Activated naive CD8-positive, alpha-beta T cell treated with anti-CD3 and anti-CD28 coated beads, Interleukin-2, amount 50 U/mL, for 24 hours (primary cell): ENCODE measurements around the gene EGFR.

ENCODE experiments used
- ATAC-seq: fragments of 150-1000 bp; cut with Tn5 transposase; one replicate; pipeline ENCODE4 v1.10.0; 2021
- DNase-seq: peaks from one replicate; pipeline ENCODE4 v3.0.0; 2021
- H3K27ac Mint-ChIP-seq: one replicate; pipeline ENCODE4 v1.8.0; 2021; ENCODE audit warnings: mild to moderate bottlenecking, mixed read lengths
- H3K27me3 Mint-ChIP-seq: one replicate; pipeline ENCODE4 v1.8.0; 2021; ENCODE audit warnings: mixed read lengths
- H3K36me3 Mint-ChIP-seq: one replicate; pipeline ENCODE4 v1.8.0; 2021; ENCODE audit warnings: low read depth, mixed read lengths
- H3K4me1 Mint-ChIP-seq: one replicate; pipeline ENCODE4 v1.8.0; 2021; ENCODE audit warnings: mixed read lengths
- H3K4me3 Mint-ChIP-seq: one replicate; pipeline ENCODE4 v1.8.0; 2021; ENCODE audit warnings: mild to moderate bottlenecking, moderate library complexity, mixed read lengths
- H3K9me3 Mint-ChIP-seq: one replicate; pipeline ENCODE4 v1.8.0; 2021; ENCODE audit warnings: mixed read lengths

The EGFR gene

DNA sequence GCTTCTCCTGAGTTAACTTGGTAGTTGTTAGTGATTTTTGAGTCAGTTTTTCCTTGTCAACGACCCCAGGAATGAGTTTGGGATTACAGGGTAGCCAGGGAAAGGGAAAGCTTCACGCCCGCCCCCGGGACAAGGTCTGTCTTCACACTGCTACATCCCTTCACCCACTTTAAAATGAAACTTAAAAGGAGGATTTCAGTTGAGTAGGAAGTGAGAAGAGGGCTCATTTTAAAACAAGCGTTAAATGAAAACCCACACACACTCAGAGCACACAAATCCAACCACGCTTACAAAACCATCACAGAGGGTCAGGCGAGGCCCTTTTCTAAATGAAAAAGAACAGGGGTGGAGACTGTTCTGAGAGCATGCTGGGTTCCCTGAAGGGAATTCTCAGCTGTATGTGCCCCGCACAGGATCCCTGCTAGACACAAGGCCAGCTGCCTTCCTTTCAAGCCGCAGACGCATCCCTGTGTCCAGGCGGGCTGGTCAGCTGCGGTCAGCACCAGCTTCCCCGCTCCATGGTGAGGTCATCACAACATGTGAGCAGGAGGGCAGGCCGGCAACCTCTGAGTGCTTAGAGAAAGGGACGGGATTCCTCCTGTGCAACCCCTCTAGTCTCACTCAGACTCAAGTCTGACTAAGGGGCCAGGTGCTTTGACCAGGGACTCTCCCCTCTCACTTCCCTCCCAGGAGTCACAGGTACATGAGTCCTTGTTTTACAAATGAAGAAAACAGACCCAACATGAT, 111.8 kb downstream of the EGFR start:
- ATAC-seq (peak; percentile 2), DNase-seq (no peak)
- H3K27me3 Mint-ChIP-seq, result peaks cover 24% of the 10 kb centered on the region
- no peak overlapping the region for H3K27ac Mint-ChIP-seq
- H3K4me3 Mint-ChIP-seq, result no peak overlapping the region
- no peaks in the 10 kb centered on the region for H3K9me3 Mint-ChIP-seq
- H3K36me3 Mint-ChIP-seq, result no peaks in the 10 kb centered on the region
- peaks cover 12% of the 10 kb centered on the region for H3K4me1 Mint-ChIP-seq

DNA sequence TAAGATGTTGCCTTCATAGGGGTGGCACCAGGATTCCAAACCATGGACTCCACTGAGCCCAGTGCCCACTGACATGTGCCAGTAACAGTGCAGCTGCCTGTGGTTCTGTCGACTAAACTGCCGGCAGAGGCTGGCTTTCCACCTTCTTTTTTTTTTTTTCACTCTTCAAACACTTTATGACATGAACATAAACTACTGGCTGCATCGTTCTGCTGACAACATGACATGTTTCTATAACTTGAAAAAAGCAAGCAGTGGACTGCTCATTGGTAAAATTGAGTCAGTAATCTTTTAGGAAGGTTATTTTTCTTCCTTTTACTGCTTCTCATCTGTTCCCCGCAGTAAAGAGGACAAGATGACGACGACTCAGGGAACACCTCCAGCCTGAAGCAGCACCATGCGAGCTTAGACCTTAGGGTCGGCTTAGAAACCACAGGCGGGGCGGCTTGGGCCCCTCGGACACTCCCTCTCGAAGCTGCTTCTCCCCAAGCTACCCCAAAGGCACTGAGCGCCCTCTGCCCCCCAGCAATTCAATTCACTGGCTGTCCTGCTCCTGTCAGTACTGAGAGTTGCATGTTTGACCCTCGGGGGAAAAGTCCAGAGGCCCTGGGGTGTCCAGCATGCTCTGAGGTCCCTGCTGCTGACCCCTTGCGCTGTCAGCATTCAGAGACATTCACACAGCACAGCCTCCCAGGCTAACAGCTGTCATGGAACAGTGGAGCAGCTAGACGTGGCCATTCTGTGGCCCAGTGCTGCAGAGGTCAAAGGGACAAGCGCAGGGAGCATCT, 112.5 kb downstream of the EGFR start:
- DNase-seq (no peak), ATAC-seq (no peak)
- Mint-ChIP-seq H3K9me3 (peaks cover 5% of the 10 kb centered on the region), H3K4me3 (no peak overlapping the region), H3K36me3 (no peaks in the 10 kb centered on the region), H3K27ac (no peak overlapping the region), H3K27me3 (peaks cover 17% of the 10 kb centered on the region), H3K4me1 (peaks cover 14% of the 10 kb centered on the region)

DNA sequence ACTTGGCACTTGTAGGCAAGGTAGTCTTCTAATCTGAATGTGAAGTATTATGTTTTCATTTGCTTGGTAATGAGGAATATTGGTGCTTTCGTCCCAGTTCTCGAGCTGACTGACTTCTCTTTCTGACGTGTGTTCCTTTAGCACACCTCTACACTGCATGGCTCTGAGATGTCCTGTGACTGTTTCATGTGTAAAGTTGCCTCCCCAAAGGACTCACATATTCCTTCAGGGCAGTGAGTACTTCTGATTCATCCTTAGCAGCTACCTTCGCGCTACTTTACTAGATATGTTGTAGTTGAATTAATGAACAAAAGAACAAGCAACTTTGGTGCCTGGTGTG, 113.7 kb downstream of the EGFR start:
- H3K27ac Mint-ChIP-seq, result no peak overlapping the region
- peaks cover 14% of the 10 kb centered on the region for H3K4me1 Mint-ChIP-seq
- ATAC-seq, result no peak
- no peak for DNase-seq
- H3K9me3 Mint-ChIP-seq, result peaks cover 11% of the 10 kb centered on the region
- no peak overlapping the region for H3K4me3 Mint-ChIP-seq
- peaks cover 20% of the 10 kb centered on the region for H3K27me3 Mint-ChIP-seq
- H3K36me3 Mint-ChIP-seq, result no peaks in the 10 kb centered on the region

DNA sequence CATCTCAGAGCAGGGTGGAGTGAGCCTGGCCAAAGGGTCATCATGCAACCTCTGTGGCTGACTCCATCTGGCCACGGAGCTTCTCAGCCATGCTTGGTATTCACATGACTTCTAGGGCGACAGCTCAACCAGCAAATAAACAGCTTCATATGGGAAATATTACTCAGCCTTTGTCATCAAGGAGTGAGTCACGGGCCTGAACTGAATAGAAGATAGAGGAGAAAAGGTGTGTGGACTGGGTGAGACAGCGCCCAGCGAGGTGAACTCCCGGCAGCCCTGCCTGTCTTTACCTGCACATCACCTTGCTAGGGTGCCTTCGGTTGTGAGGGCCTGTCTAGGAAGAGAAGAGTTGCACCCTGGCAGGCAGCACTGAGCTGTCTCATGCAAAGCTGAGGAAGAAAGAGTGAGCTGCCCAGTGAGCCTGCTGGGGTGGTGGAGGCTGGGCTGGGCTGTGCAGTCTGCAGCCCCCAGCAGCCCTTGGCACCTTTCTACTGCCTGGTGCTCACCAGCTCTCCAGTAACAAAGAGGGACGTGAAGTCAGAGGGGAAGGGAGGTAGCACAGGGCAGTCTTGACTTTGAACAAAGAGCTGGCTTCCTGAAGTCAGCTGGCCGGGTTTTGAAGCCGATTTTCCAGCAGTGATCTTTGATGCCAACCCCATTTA, 114.2 kb downstream of the EGFR start:
- Mint-ChIP-seq H3K4me1 (peaks cover 14% of the 10 kb centered on the region), H3K4me3 (no peak overlapping the region), H3K36me3 (no peaks in the 10 kb centered on the region), H3K27ac (no peak overlapping the region), H3K27me3 (peaks cover 20% of the 10 kb centered on the region), H3K9me3 (peaks cover 15% of the 10 kb centered on the region)
- ATAC-seq, result peak; percentile 56
- no peak for DNase-seq

DNA sequence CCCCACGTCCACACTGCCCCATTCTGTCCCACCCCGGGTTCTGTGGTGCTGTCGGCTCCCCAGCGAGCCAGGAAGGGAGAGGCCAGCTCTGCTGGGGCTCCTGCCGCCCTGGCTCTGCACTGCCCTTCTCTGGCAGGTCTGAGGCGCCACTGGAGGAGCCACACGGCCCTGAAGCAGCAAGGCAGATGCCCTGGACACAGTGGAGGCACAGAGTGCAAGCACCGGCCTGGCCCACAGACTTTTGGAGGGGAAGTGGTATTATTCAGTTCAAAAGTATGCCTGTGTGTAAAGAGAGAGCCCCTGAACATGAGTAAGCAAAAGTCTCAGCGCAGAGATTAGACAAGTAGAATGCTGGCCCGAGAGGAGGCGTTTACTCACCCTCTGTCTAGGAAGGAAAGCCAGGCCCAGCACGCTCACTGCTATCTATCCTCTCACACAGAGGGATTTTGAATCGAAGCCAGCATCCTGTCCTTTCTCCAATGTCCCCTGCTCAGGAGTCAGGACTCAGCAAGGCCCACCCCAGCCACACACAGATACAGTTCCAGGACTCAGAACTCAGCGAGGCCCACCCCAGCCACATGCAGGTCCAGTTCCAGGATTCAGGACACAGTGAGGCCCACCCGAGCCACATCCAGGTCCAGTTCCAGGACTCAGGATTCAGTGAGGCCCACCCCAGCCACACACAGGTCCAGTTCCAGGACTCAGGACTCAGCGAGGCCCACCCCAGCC, 115.0 kb downstream of the EGFR start:
- Mint-ChIP-seq H3K4me3 (no peak overlapping the region), H3K27me3 (peaks cover 20% of the 10 kb centered on the region), H3K4me1 (peaks cover 14% of the 10 kb centered on the region), H3K27ac (no peak overlapping the region), H3K36me3 (no peaks in the 10 kb centered on the region), H3K9me3 (peaks cover 17% of the 10 kb centered on the region)
- no peak for DNase-seq
- ATAC-seq, result no peak

DNA sequence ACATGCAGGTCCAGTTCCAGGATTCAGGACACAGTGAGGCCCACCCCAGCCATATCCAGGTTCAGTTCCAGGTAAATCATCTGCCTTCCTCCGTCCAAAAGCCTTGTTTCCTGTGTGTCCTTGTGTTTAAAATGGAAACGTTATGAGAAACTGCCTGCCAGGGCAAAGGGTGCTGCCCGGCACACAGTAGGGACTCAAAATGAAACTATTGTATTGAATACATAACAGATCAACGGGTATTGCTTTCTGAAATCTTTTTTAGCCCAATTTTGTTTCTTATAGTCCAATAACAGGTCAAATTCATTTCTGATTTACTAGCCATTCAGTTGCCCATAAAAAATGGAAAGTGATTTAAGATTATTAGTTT, 115.5 kb downstream of the EGFR start:
- H3K9me3 Mint-ChIP-seq, result peaks cover 20% of the 10 kb centered on the region
- no peak overlapping the region for H3K4me3 Mint-ChIP-seq
- H3K27me3 Mint-ChIP-seq, result peaks cover 17% of the 10 kb centered on the region
- DNase-seq, result no peak
- H3K36me3 Mint-ChIP-seq, result no peaks in the 10 kb centered on the region
- ATAC-seq, result no peak
- no peak overlapping the region for H3K27ac Mint-ChIP-seq
- peaks cover 14% of the 10 kb centered on the region for H3K4me1 Mint-ChIP-seq

DNA sequence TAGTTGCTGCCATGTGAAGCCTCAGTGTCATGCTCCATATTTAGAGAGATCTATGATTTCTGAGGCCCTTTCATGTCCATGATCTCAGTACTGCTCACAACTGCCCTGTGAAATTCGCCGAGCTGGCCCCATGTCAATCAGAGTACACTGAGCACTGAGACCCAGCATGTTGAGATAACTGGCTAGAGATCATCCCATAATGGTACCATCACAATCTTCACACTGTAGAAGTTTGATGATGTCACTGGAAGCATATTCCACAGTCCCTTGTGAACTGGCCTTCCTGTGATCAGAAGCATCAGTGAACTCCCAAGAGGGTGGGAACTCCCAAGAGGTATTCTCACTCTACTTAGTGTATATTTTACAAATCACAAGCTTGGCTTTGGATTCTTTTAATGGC, 116.0 kb downstream of the EGFR start:
- no peak for DNase-seq
- H3K27me3 Mint-ChIP-seq, result peaks cover 17% of the 10 kb centered on the region
- H3K4me3 Mint-ChIP-seq, result no peak overlapping the region
- ATAC-seq, result no peak
- H3K9me3 Mint-ChIP-seq, result peaks cover 20% of the 10 kb centered on the region
- no peaks in the 10 kb centered on the region for H3K36me3 Mint-ChIP-seq
- H3K4me1 Mint-ChIP-seq, result peaks cover 14% of the 10 kb centered on the region
- H3K27ac Mint-ChIP-seq, result no peak overlapping the region

DNA sequence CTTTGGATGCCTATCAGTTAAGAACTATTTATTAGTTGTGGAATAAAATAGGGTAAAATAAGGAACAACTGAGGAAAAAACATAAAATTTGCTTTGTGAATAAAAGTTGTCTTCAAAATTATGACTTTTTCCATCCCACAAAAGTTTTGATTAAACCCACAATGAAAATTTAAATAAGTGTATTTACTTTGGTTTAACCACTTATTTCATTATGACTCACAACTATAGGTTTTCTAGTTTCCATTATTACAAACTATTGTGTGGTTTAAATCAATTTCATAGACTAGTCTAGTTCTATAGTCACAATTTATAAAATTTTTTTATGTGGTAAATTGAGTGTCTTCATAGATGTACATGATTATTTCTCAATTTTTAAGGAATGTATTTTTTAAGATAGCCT, 116.6 kb downstream of the EGFR start:
- Mint-ChIP-seq H3K4me1 (peaks cover 14% of the 10 kb centered on the region), H3K27ac (no peak overlapping the region), H3K4me3 (no peak overlapping the region), H3K36me3 (no peaks in the 10 kb centered on the region), H3K9me3 (peaks cover 20% of the 10 kb centered on the region), H3K27me3 (peaks cover 17% of the 10 kb centered on the region)
- DNase-seq, result no peak
- ATAC-seq, result no peak

DNA sequence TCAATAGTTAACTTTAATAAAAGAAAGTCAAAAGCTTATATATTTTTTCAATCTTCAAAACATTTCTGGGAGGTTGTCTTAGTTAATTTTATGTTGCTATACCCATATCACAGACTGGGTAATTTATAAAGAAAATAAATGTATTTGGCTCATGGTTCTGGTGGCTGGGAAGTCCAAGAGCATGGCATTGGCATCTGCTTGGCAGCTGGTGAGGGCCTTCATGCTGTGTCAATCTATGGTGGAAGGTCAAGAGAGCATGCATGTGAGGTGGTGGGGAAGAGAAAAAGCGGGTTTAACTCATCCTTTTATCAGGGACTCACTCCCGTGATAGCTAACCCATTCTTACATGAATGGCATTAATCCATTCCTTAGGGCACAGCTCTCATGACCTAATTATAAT, 119.8 kb downstream of the EGFR start:
- ATAC-seq (no peak), DNase-seq (no peak)
- Mint-ChIP-seq H3K27me3 (peaks cover 10% of the 10 kb centered on the region), H3K9me3 (peaks cover 20% of the 10 kb centered on the region), H3K36me3 (no peaks in the 10 kb centered on the region), H3K4me1 (peaks cover 4% of the 10 kb centered on the region), H3K27ac (no peak overlapping the region), H3K4me3 (no peak overlapping the region)

DNA sequence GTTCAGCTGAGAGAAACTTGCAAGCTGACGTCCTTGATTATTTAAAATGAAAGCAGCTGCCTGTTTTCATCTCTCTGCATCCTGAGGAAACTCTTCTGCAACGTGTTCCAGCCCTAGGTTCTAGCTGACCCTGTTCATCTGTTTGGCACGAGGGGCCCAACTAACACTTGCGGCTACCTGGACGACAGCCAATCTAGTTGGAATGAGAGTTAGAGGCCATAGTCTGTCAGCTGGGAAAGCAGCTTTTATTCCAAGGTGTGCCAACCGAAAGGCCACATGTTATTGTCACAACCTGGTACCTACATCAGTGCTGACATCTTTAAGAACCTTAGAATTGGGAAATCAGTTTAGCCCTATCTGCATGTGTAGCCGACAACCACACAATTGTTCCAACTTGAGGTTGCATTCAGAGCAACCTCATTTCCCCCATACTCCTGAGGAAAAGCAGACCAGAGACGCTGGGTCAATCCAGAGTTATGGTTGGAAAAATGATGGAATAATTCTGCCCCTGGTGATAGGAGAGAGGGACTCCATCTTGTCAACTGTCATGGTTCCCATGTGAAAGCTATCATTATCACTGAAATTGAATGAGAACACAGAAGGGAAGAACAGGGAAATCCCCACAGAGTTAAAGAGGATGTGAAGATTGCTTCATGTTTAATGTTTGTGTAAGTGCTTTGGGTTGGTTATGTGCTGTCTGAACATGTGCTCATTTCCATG, 121.6 kb downstream of the EGFR start:
- H3K36me3 Mint-ChIP-seq, result no peaks in the 10 kb centered on the region
- no peak overlapping the region for H3K4me3 Mint-ChIP-seq
- no peak overlapping the region for H3K27ac Mint-ChIP-seq
- peaks cover 12% of the 10 kb centered on the region for H3K27me3 Mint-ChIP-seq
- H3K9me3 Mint-ChIP-seq, result peaks cover 20% of the 10 kb centered on the region
- ATAC-seq (no peak), DNase-seq (no peak)
- H3K4me1 Mint-ChIP-seq, result peaks cover 1% of the 10 kb centered on the region

DNA sequence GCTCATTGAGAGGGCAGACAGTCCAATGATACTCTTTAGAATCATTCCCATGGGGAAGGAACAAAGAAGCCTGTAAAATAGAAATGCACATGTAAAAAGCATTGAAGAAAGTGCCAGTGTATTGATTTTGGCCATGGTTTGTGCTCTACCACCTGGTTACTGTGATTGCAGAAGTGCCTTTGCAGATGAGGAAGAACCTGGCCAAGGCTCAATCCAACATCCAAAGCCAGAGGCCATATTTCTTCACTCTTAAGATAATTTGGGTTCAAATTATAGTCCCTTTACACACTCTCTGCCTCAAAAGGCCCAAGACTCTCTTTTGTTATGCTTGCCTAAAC, 122.1 kb downstream of the EGFR start:
- Mint-ChIP-seq H3K36me3 (no peaks in the 10 kb centered on the region), H3K4me1 (peaks cover 1% of the 10 kb centered on the region), H3K9me3 (peaks cover 20% of the 10 kb centered on the region), H3K4me3 (no peak overlapping the region), H3K27me3 (peaks cover 12% of the 10 kb centered on the region), H3K27ac (no peak overlapping the region)
- ATAC-seq (no peak), DNase-seq (no peak)

DNA sequence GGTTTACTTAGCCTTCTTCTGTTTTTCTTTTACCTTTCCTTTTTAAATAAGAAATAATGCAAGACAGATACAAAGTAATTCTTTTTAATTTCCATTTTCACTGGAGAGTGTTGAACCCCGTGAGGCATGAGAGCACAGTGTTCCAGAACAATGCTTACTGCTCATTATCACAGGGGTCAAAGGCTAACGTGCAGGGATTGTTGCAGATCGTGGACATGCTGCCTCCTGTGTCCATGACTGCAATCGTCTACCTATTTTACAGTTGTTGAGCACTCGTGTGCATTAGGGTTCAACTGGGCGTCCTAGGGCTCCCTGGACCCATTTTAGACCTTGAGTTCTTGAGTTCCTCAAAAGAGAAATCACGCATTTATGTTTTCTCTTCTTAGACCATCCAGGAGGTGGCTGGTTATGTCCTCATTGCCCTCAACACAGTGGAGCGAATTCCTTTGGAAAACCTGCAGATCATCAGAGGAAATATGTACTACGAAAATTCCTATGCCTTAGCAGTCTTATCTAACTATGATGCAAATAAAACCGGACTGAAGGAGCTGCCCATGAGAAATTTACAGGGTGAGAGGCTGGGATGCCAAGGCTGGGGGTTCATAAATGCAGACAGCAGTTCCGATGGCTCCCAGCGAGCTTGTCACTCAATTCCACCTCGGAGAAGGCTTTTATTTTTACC, 124.2 kb downstream of the EGFR start:
- H3K27me3 Mint-ChIP-seq, result peaks cover 12% of the 10 kb centered on the region
- H3K27ac Mint-ChIP-seq, result no peak overlapping the region
- DNase-seq (no peak), ATAC-seq (no peak)
- H3K4me3 Mint-ChIP-seq, result no peak overlapping the region
- H3K36me3 Mint-ChIP-seq, result no peaks in the 10 kb centered on the region
- peaks cover 5% of the 10 kb centered on the region for H3K9me3 Mint-ChIP-seq
- no peaks in the 10 kb centered on the region for H3K4me1 Mint-ChIP-seq

DNA sequence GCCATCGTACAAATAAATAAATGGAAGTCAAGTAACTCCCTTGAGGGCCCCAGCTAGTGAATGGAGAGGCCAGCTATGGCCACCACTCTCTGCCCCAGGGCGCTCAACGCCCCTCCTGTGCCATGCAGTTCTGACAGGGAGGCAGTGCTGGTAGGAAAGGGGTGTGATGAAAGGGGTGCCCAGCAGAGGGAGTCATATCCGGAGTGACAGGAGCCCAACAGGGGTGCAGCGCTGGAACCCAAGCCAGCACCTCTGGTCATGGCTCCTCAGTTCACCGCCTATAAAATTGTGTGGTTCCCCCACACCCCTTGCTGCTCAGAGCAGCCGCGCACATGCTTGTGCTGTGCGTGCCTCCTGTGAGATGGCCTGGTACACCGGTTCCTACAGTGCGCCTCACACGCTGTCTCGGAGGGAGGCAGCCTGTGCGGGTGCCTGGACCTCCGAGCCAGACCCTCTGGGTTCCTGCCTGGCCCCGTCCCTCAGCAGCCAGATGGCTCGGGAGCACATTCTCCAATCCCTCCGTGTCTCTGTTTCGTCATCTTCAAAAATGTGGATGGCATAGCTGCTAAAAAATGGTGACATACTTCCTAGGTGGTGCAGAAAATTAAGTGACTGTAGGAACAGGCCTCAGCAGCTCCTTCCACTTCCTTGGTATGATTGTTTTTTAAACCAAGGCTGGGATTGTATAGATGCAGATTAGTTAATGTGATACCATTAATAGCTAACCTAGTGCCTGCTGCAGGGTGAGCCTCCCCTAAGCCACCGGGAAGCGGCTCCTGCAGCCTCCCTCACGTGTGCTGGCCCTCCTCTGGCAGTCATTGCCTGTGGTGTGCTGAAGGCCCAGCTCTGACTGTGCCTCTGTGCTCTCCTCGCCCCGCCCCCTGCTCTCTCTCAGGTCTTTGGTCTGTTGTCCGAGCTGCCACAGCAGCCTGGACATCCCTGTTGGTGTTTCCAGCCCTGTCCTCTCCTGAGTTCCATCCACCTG, 125.8 kb downstream of the EGFR start:
- peaks cover 12% of the 10 kb centered on the region for H3K27me3 Mint-ChIP-seq
- ATAC-seq (no peak), DNase-seq (no peak)
- H3K36me3 Mint-ChIP-seq, result no peaks in the 10 kb centered on the region
- no peaks in the 10 kb centered on the region for H3K9me3 Mint-ChIP-seq
- H3K4me1 Mint-ChIP-seq, result no peaks in the 10 kb centered on the region
- H3K27ac Mint-ChIP-seq, result no peak overlapping the region
- no peak overlapping the region for H3K4me3 Mint-ChIP-seq
